BJ (cell line): ENCODE data around the gene FTO. TPM values are rescaled to one million over a fixed set of nuclear protein-coding genes. Genes with fewer than 3 reads are reported as not detected.

Source experiments
- CTCF ChIA-PET: fragments of 350-600 bp; formaldehyde crosslinking; extraction: SDS; loops from one replicate; lab custom pipeline; 2021; ENCODE audit warnings: antibody characterized with exemption, inconsistent platforms; lab: Yijun Ruan, JAX
- POLR2A ChIA-PET: fragments of 300-600 bp; sonication (Branson Sonifier 250); formaldehyde crosslinking; extraction: SDS; loops from one replicate; lab custom pipeline; 2021; ENCODE audit warnings: antibody characterized with exemption; lab: Charles Lee
- DNase-seq: peaks from one replicate; pipeline ENCODE4 v3.0.0-alpha.2; 2011; ENCODE audit warnings: low read depth
- H3K27me3 ChIP-seq: 2 replicates; pipeline ENCODE4 v1.6.0; 2011; ENCODE audit warnings: low read length; ENCODE audit not compliant: control insufficient read depth, insufficient read depth
- H3K36me3 ChIP-seq: 2 replicates; pipeline ENCODE4 v1.5.1; 2011; ENCODE audit warnings: low read length; ENCODE audit not compliant: control insufficient read depth, insufficient read depth
- H3K4me3 ChIP-seq: 2 replicates; pipeline ENCODE4 v1.5.1; 2011; ENCODE audit warnings: low read depth, mild to moderate bottlenecking, control low read depth, low read length
- polyA plus RNA-seq: library from polyadenylated mRNA; depleted of rRNA; stranded (reverse); fragments of >200 nt; gene quantifications from 2 replicates; pipeline ENCODE4 v1.2.3, GENCODE V29; 2011
- TF ChIP-seq, protein P1 (sequence below): IDR thresholded peaks from 2 replicates; pipeline ENCODE4 v1.5.1; 2011; ENCODE audit warnings: low read depth, mild to moderate bottlenecking, control low read depth, inconsistent platforms, low read length, moderate library complexity; ENCODE audit not compliant: insufficient read depth

The FTO gene
- polyA plus RNA-seq, 1 experiment: 86.3 TPM

DNA sequence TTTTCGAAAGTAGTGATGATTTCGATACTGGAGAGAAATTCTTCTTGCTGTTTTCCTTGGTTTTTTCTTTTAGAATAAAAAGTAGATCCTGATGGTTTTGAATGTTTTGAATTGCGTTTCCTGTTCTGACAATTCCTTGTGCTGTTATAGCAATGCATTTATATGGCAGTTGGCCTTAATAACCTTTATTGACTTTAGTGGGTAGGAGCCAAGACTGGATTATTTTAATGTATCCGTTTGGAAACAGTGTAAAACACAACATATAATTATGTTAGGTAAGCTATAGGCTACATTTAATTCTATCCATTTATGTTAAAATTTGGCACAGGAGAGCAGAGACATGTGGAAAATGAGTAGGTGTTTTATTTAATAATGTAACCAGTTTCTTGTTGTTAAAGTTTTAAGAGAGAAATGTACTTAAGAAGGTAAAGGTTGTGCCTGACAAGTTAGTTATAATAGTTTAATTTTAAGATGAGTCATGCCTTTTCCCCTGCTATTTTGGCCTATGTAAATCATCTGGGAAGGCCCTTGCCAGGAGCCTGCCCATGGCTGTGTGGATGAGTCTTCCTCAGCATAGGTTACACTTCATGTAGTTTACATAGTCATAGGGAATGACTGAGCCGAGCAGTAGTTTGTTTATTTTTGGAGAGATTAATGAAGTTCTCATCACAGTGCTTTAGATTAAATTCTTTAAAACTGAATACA lies 189.9 kb downstream of the FTO start:
- peak; percentile 34 for DNase-seq
- no peaks in the 10 kb centered on the region for H3K27me3 ChIP-seq
- H3K36me3 ChIP-seq: peaks cover 2% of the 10 kb centered on the region; the same call in 1 of the 2 replicates
- CTCF ChIA-PET: interaction anchor here (0.6 to 1.7 kb wide), 4 partner anchors 118 to 375 kb away, joined by 3 to 5 read pairs (median 4); no protein-coding TSS in a partner anchor
- POLR2A ChIA-PET: no interaction called here
- H3K4me3 ChIP-seq: no peak overlapping the region
- TF ChIP-seq, protein P1, sequence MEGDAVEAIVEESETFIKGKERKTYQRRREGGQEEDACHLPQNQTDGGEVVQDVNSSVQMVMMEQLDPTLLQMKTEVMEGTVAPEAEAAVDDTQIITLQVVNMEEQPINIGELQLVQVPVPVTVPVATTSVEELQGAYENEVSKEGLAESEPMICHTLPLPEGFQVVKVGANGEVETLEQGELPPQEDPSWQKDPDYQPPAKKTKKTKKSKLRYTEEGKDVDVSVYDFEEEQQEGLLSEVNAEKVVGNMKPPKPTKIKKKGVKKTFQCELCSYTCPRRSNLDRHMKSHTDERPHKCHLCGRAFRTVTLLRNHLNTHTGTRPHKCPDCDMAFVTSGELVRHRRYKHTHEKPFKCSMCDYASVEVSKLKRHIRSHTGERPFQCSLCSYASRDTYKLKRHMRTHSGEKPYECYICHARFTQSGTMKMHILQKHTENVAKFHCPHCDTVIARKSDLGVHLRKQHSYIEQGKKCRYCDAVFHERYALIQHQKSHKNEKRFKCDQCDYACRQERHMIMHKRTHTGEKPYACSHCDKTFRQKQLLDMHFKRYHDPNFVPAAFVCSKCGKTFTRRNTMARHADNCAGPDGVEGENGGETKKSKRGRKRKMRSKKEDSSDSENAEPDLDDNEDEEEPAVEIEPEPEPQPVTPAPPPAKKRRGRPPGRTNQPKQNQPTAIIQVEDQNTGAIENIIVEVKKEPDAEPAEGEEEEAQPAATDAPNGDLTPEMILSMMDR: no peak

DNA sequence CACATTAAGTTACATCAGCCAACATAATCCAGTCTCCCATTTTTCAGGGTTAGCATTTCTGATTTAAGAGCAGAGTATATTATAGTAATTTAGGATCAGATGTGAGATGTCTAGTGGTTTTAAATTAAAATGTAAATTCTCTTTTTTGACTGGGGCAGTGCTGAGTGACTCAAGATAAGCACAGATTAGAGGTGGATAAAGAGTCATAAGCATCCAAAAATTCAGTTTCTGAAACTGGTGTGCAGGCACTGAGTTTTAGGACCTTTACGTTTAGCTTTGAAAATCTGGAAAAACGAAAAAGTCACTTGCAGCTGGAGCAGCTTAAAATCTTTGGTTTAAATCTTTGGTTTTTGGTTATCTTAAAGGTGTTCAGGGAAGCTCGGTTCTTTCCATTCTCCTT lies 190.7 kb downstream of the FTO start:
- DNase-seq: no peak
- CTCF ChIA-PET: interaction anchor here (1.1 to 1.4 kb wide), 3 partner anchors 121 to 295 kb away, joined by 3 to 4 read pairs (median 4); no protein-coding TSS in a partner anchor
- TF ChIP-seq, protein P1: no peak
- no peak overlapping the region for H3K4me3 ChIP-seq
- POLR2A ChIA-PET: no interaction called here
- no peaks in the 10 kb centered on the region for H3K27me3 ChIP-seq
- H3K36me3 ChIP-seq: no peaks in the 10 kb centered on the region

DNA sequence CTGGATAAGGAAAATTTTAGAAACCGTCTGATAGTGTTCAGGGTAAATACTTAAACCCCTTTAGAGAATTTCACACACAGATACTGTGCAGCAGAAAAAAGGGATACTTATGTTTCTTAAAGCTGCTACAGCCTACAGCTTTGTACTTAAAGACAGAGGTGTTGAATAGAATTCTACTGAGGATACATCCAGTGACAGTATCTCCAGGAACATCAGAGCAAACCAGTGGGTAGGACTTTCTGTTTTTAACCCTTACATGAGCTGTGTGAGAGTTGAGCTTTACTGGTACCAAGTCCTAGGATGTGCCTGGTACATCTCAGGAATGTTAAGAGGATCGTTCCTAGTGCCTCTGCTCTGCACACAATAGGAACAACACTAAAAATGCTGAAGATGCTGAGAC lies 191.5 kb downstream of the FTO start:
- ChIA-PET POLR2A (no interaction called here), CTCF (interaction anchor here (1.3 kb wide), 1 partner anchor 122 kb away, joined by 4 read pairs; no protein-coding TSS in a partner anchor)
- Histone ChIP-seq H3K36me3 (no peaks in the 10 kb centered on the region), H3K27me3 (no peaks in the 10 kb centered on the region), H3K4me3 (no peak overlapping the region)
- no peak for DNase-seq
- TF ChIP-seq, protein P1: no peak

DNA sequence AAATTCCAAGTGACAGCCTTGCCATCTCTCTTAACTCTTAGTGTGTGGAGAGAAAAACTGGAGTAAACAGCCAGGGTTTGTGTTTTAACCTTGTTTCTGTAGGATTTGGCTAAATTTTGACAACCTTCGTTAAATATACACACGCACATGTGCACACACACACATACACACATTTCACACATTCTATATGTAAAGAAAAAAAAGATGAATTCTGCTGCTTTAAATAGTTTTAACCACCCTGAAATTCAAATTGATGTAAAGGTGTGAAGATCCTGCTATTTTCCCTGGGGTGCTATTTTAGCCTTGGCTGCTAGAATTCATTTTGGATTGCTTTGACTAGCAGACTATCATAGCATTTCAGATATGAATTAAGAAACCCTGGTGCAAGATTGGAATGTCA lies 191.9 kb downstream of the FTO start:
- TF ChIP-seq, protein P1: no peak
- DNase-seq: no peak
- H3K4me3 ChIP-seq: no peak overlapping the region
- ChIA-PET CTCF (interaction anchor here (1.3 kb wide), 1 partner anchor 123 kb away, joined by 4 read pairs; no protein-coding TSS in a partner anchor), POLR2A (interaction anchor here (0.7 kb wide), 1 partner anchor 1079 kb away, joined by 4 read pairs; no protein-coding TSS in a partner anchor)
- no peaks in the 10 kb centered on the region for H3K36me3 ChIP-seq
- no peaks in the 10 kb centered on the region for H3K27me3 ChIP-seq

DNA sequence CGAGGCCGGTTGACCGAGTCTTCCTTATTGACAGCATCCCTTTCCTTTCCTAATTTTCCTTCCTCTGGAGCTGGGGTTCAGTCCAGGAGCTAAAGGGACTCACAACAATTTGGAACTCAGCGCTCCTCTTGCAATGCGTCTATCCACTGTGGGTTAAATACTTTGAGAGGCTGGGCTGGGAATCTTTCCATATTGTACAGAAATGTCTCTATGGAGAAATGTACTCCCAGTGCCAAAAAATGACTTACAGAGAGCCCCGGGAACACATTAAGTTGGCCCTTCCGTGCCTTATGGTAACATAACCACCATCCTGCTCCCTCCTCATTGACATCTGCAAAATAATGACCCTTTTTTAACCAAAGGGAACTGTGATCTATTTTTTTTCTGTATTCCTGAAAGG lies 192.8 kb downstream of the FTO start:
- no peak for DNase-seq
- no peak overlapping the region for H3K4me3 ChIP-seq
- ChIA-PET POLR2A (interaction anchor here (0.7 kb wide), 1 partner anchor 1078 kb away, joined by 4 read pairs; no protein-coding TSS in a partner anchor), CTCF (no interaction called here)
- TF ChIP-seq, protein P1: no peak
- H3K27me3 ChIP-seq: no peaks in the 10 kb centered on the region
- H3K36me3 ChIP-seq: no peaks in the 10 kb centered on the region
